K562 (cell line): ENCODE results near the gene SLC48A1. TPM values are rescaled to one million over a fixed set of nuclear protein-coding genes. Genes with fewer than 3 reads are reported as not detected.

Experiments
- ATAC-seq: fragments of 200-7000 bp; cut with Tn5 transposase; 3 replicates; pipeline ENCODE4 v1.9.1; 2020; ENCODE audit warnings: moderate library complexity
- BruUV-seq: library from RNA; stranded (reverse); fragments of 400-500 nt; replicated peaks from 2 replicates; lab custom pipeline; 2021; lab: Mats Ljungman, UMichigan
- CTCF ChIA-PET: fragments of 300-600 bp; formaldehyde crosslinking; extraction: SDS; loops from one replicate; lab custom pipeline; 2021; ENCODE audit warnings: low intra/inter-chr PET ratio; lab: Yijun Ruan, JAX
- POLR2A ChIA-PET: fragments of 300-600, 350-650 bp; sonication (Branson Sonifier 250); formaldehyde crosslinking; extraction: SDS; loops from one replicate; lab custom pipeline; 2021; ENCODE audit warnings: antibody characterized with exemption, inconsistent platforms; lab: Yijun Ruan, JAX
- DNase-seq, 4 experiments: peaks; one replicate each; pipeline versions ENCODE4 v3.0.0 to v3.0.0-alpha.2; 2011 to 2018; ENCODE audit warnings: low spot score in 3 of 4, mixed read lengths in 3 of 4; ENCODE audit errors: extremely low read depth in 1 of 4
- FAIRE-seq: peaks from 2 replicates; lab custom pipeline; 2011; peaks lifted over from hg19 to GRCh38; lab: Jason Lieb, UNC
- H2AFZ ChIP-seq: 2 replicates; pipeline ENCODE4 v1.6.0; 2011; ENCODE audit warnings: low read depth, low read length, control low read depth, inconsistent platforms
- H3K27ac ChIP-seq: fragments of 200-600 bp; 3 replicates; pipeline ENCODE4 v1.8.0; 2011; ENCODE audit warnings: low read depth, mild to moderate bottlenecking, control low read depth, inconsistent platforms, low read length, moderate library complexity, mixed read lengths; ENCODE audit errors: extremely low read depth
- H3K27me3 ChIP-seq, 2 experiments: fragments of 300-600 bp in 1 of 2; 2 replicates in 1 of 2; 3 replicates in 1 of 2; pipeline versions ENCODE4 v1.6.0 to v1.8.0; 2011; ENCODE audit warnings: inconsistent platforms in 2 of 2, low read length in 2 of 2, mild to moderate bottlenecking in 1 of 2, mixed read lengths in 1 of 2, moderate library complexity in 1 of 2; ENCODE audit not compliant: control insufficient read depth in 2 of 2, insufficient read depth in 2 of 2
- H3K36me3 ChIP-seq: fragments of 300-600 bp; 3 replicates; pipeline ENCODE4 v1.8.0; 2011; ENCODE audit warnings: mild to moderate bottlenecking, low read length, inconsistent platforms; ENCODE audit not compliant: control insufficient read depth, insufficient read depth
- H3K4me1 ChIP-seq, 2 experiments: fragments of 200-600 bp in 1 of 2; replicated peaks in 1 of 2; 2 replicates in 1 of 2; 3 replicates in 1 of 2; pipeline versions ENCODE4 v1.5.1 to v1.8.0; 2011; ENCODE audit warnings: inconsistent platforms in 2 of 2, low read length in 2 of 2, mild to moderate bottlenecking in 1 of 2, mixed read lengths in 1 of 2, moderate library complexity in 1 of 2; ENCODE audit not compliant: control insufficient read depth in 2 of 2, insufficient read depth in 2 of 2
- H3K4me2 ChIP-seq: 2 replicates; pipeline ENCODE4 v1.6.1; 2011; ENCODE audit warnings: low read length, control low read depth, inconsistent platforms, mixed read lengths; ENCODE audit not compliant: insufficient read depth
- H3K4me3 ChIP-seq: fragments of 200-600 bp; sonication (generic), shearing (Covaris generic); 2 replicates; pipeline ENCODE4 v1.5.1; 2016; ENCODE audit warnings: control low read depth, inconsistent platforms
- H3K79me2 ChIP-seq: fragments of 200-600 bp; 3 replicates; pipeline ENCODE4 v1.8.0; 2011; ENCODE audit warnings: low read length, inconsistent platforms; ENCODE audit not compliant: control insufficient read depth, insufficient read depth
- H3K9ac ChIP-seq, 2 experiments: 2 replicates each; pipeline versions ENCODE4 v1.6.0 to v1.6.1; 2011; ENCODE audit warnings: low read depth in 2 of 2, low read length in 2 of 2, control low read depth in 1 of 2, inconsistent platforms in 1 of 2, mild to moderate bottlenecking in 1 of 2, mixed read lengths in 1 of 2; ENCODE audit not compliant: insufficient read depth in 1 of 2
- H3K9me1 ChIP-seq: one replicate; pipeline ENCODE4 v1.6.0; 2011; ENCODE audit warnings: inconsistent platforms, mild to moderate bottlenecking, low read length, moderate library complexity; ENCODE audit not compliant: control insufficient read depth, insufficient read depth
- H3K9me3 ChIP-seq: replicated peaks from 2 replicates; pipeline ENCODE4 v1.5.1; 2011; ENCODE audit warnings: low read depth, low read length, inconsistent platforms; ENCODE audit not compliant: control insufficient read depth, insufficient read depth
- H4K20me1 ChIP-seq: replicated peaks from 2 replicates; pipeline ENCODE4 v1.6.1; 2011; ENCODE audit warnings: low read length, inconsistent platforms, mixed read lengths; ENCODE audit not compliant: control insufficient read depth, insufficient read depth
- KDM4B ChIP-seq, 2 experiments: fragments of 450-650 bp in 1 of 2; sonication (generic) in 1 of 2; IDR thresholded peaks; 2 replicates each; pipeline ENCODE4 v1.6.1; 2016 to 2017; ENCODE audit warnings: borderline replicate concordance in 2 of 2, antibody characterized with exemption in 1 of 2, low read depth in 1 of 2, mild to moderate bottlenecking in 1 of 2
- SIRT6 ChIP-seq: IDR thresholded peaks from one replicate; pipeline ENCODE4 v1.6.1; 2012; ENCODE audit warnings: low read depth, mild to moderate bottlenecking, control low read depth, inconsistent platforms, low read length, moderate library complexity
- TFAM ChIP-seq: fragments of 250-450 bp; sonication (Bioruptor Pico); conservative IDR thresholded peaks from 2 replicates; pipeline ENCODE4 v1.5.0; 2021; ENCODE audit warnings: mild to moderate bottlenecking, moderate library complexity
- ZBTB34 ChIP-seq: fragments of 250-450 bp; sonication (Bioruptor Pico); IDR thresholded peaks from 2 replicates; pipeline ENCODE4 v1.8.0; 2021; ENCODE audit warnings: mild to moderate bottlenecking, moderate library complexity
- WGBS: fragments of 100-300 bp; shearing (Covaris generic); methylation state at CpG from one replicate; pipeline ENCODE4 v1.1.6; 2016; ENCODE audit warnings: low coverage, mixed read lengths; ENCODE audit not compliant: insufficient coverage; ENCODE audit errors: missing lambda C conversion rate; 5-methylcytosine and 5-hydroxymethylcytosine counted together
- in situ Hi-C: fragments of 300-500 bp; cut with MboI; formaldehyde crosslinking; loops from 4 replicates; pipeline ENCODE4 v1.15.0; 2018; ENCODE audit warnings: inconsistent platforms, mixed read lengths
- intact Hi-C: fragments of 100-400 bp; cut with micrococcal nuclease; formaldehyde crosslinking; loops from 2 replicates; pipeline ENCODE4 v1.14.2; 2022
- polyA plus RNA-seq, 8 experiments: library from polyadenylated mRNA; depleted of rRNA in 4 of 8; stranded (reverse) in 5 of 8; unstranded in 3 of 8; fragments of >200 nt; fragmentation: Nextera tagmentation in 2 of 8; fragmentation: Illumina TruSeq in 1 of 8; extraction: Ambion mirVana in 2 of 8; extraction: Trizol in 1 of 8; gene quantifications; 2 replicates each; pipeline versions ENCODE4 v1.2.1 to v1.2.3, GENCODE V29; 2011 to 2014; ENCODE audit warnings: inconsistent platforms in 1 of 8, missing spikeins in 1 of 8
- total RNA-seq, 7 experiments: library from RNA; depleted of rRNA in 6 of 7; stranded (reverse); fragments of >200 nt in 6 of 7; fragmentation: Illumina TruSeq in 2 of 7; extraction: Trizol in 2 of 7; gene quantifications; 2 replicates each; pipeline versions ENCODE4 v1.2.1 to v1.2.3, GENCODE V29; 2011 to 2021; ENCODE audit warnings: low replicate concordance in 1 of 7

Gene SLC48A1
- total and polyA plus RNA-seq, 9 of the 15 experiments (the other 6 are each of a cell fraction or from before 2014, with no cell fraction given), result 10.7 to 37.5 (median 18.7) TPM

- Histone ChIP-seq H2AFZ (no peak overlapping the region), H3K79me2 (no peaks in the 10 kb centered on the region; the same call in 2 of the 3 replicates), H3K4me3 (no peak overlapping the region), H3K9me1 (no peaks in the 10 kb centered on the region), H3K27me3 (no peaks in the 10 kb centered on the region), H4K20me1 (0 out of 2 replicates have a peak, but pooled peaks cover 6% of the 10 kb centered on the region), H3K36me3 (peaks cover 100% of the 10 kb centered on the region; the same call in 2 of the 3 replicates), H3K4me2 (no peak overlapping the region), H3K4me1 (peaks cover 0 to 17% of the 10 kb centered on the region in 2 experiments; a peak in 2 of 5 replicates), H3K27ac (no peak overlapping the region), H3K9ac (no peak overlapping the region), H3K9me3 (no peaks in the 10 kb centered on the region)
- DNase-seq, result no peak
- WGBS, result 70% methylated on average over 4 of the region's 5 CpGs
- intact Hi-C loops (no loop called here), in situ Hi-C loops (loop anchor here (5.0 kb wide), 1 partner anchor 48 kb away; no protein-coding TSS in a partner anchor)
- TF ChIP-seq TFAM, result no peak
- TF ChIP-seq KDM4B (IDR thresholded peaks at IDR 0.05; ENCODE audit: borderline replicate concordance in 2 of 2, low read depth in 1 of 2), result no peak
- TF ChIP-seq SIRT6, result no peak
- no peak for TF ChIP-seq ZBTB34 (CRISPR knock-in tag)
- CTCF ChIA-PET, result no interaction called here
- ATAC-seq, result no peak
- FAIRE-seq, result no peak
- POLR2A ChIA-PET, result interaction anchor here (0.6 to 5.5 kb wide), 7 partner anchors 10 to 442 kb away, joined by 3 to 38 read pairs (median 5); no protein-coding TSS in a partner anchor
- no TSS peak for BruUV-seq
Observed at GRCh38 chr12:47789141-47789540, 16.1 kb downstream of the SLC48A1 start.
